ENCODE measurements around the gene CXCL1. TPM values are rescaled to one million over a fixed set of nuclear protein-coding genes. Genes with fewer than 3 reads are reported as not detected.

Gene CXCL1
- not detected in 2 replicates for total RNA-seq

DNA sequence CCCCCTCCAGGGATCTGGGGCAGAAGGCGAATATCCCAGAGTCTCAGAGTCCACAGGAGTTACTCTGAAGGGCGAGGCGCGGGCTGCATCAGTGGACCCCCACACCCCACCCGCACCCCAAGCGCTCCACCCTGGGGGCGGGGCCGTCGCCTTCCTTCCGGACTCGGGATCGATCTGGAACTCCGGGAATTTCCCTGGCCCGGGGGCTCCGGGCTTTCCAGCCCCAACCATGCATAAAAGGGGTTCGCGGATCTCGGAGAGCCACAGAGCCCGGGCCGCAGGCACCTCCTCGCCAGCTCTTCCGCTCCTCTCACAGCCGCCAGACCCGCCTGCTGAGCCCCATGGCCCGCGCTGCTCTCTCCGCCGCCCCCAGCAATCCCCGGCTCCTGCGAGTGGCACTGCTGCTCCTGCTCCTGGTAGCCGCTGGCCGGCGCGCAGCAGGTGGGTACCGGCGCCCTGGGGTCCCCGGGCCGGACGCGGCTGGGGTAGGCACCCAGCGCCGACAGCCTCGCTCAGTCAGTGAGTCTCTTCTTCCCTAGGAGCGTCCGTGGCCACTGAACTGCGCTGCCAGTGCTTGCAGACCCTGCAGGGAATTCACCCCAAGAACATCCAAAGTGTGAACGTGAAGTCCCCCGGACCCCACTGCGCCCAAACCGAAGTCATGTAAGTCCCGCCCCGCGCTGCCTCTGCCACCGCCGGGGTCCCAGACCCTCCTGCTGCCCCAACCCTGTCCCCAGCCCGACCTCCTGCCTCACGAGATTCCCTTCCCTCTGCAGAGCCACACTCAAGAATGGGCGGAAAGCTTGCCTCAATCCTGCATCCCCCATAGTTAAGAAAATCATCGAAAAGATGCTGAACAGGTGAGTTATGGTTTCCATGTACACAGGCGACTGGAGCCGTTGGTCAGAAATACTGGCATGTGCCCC is at the start of gene CXCL1:
TSS of gene CXCL1 (plus strand) at position 264 of the 926 bp plus-strand sequence. CDS start at position 342, 78 bp downstream.
- Mint-ChIP-seq H3K4me1 (ENCODE audit: low read depth) (no peaks in the 10 kb centered on the region), H3K27ac (no peak within 1 kb of the TSS), H3K36me3 (ENCODE audit: low read depth) (no peaks in the 10 kb centered on the region), H3K27me3 (ENCODE audit: low read depth) (peaks cover 30% of the 10 kb centered on the region), H3K4me3 (ENCODE audit: low read depth) (no peak within 1 kb of the TSS), H3K9me3 (no peaks in the 10 kb centered on the region)
- no peak for DNase-seq (ENCODE audit: low spot score)
- intact Hi-C loops (cut with micrococcal nuclease) = no loop called here

DNA sequence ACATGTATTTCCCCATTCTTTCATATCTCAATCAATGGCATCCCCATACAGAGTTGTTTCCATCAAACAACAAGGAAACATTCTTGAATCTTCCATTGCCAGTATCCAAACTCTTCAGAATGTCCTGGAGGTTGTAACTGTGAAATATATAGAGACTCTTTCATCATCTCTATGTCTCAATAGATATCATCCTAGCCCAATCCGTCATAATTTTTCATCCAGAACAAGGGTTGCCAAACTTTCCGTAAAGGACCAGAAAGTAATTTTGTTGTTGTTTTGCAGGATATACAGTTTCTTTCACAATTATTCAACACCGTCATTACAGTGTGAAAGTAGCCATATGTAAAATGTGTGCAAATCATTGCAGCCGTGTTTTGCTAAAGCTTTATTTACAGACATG is 47.9 kb upstream of the CXCL1 start:
- H3K4me3 Mint-ChIP-seq (ENCODE audit: low read depth) = no peak overlapping the region
- no peaks in the 10 kb centered on the region for H3K9me3 Mint-ChIP-seq
- H3K27me3 Mint-ChIP-seq (ENCODE audit: low read depth) = peaks cover 2% of the 10 kb centered on the region

DNA sequence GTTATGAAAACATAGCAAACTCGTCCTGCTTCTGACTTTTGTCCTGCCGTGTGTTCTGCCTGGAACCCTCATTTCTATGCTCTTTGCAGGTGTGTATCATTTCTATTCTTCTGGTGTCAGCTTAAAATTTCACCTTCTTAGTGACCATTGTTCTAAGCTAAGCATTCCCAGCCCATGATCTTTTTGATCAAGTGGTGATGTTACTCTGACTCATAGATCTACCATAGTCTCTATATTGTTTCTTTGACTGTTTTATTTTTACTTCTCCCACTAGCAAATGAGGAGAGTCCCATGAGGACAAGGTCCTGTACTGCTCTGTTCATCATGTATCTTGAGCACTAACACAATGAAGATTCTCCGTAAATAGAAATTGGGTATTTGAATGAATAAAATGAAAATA is 46.8 kb upstream of the CXCL1 start:
- intact Hi-C loops (cut with micrococcal nuclease) = no loop called here
- no peak for DNase-seq (ENCODE audit: low spot score)
- Mint-ChIP-seq H3K9me3 (peaks cover 4% of the 10 kb centered on the region), H3K27me3 (ENCODE audit: low read depth) (peaks cover 2% of the 10 kb centered on the region), H3K27ac (no peak overlapping the region), H3K4me3 (ENCODE audit: low read depth) (no peak overlapping the region), H3K36me3 (ENCODE audit: low read depth) (no peaks in the 10 kb centered on the region), H3K4me1 (ENCODE audit: low read depth) (no peaks in the 10 kb centered on the region)

More for the DNA sequence above, 47.9 kb upstream of the CXCL1 start:
- no peak overlapping the region for H3K27ac Mint-ChIP-seq
- DNase-seq (ENCODE audit: low spot score) = no peak
- intact Hi-C loops (cut with micrococcal nuclease) = no loop called here
- H3K4me1 Mint-ChIP-seq (ENCODE audit: low read depth) = peaks cover 2% of the 10 kb centered on the region
- H3K36me3 Mint-ChIP-seq (ENCODE audit: low read depth) = no peaks in the 10 kb centered on the region

DNA sequence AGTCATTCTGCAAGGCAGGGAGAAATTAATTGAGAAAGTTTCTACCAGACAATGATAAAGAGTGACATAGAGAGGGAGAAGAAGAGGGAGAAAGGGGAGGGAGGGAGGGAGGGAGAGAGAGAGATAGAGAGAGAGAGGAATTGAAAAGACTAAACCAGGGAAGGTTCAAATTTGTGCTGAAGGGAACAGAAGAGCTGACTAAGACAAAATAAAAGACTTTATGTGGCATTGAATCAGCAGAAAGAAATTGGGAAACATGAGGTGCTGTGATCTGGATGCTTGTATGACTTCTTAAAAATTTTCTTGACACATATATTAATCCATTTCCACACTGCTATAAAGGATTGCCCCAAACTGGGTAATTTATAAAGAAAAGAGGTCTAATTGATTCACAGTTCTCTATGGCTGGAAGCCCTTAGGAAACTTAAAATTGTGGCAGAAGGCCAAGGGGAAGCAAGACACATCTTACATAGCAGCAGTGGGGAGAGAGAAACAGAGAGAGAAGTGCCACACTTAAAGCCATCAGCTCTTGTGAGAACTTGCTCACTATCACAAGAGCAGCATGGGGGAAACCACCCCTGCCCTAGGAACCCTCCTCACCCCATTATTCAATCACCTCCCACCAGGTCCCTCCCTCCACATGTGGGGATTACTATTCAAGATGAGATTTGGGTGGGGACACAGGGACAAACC is 46.2 kb upstream of the CXCL1 start:
- H3K36me3 Mint-ChIP-seq (ENCODE audit: low read depth) = no peaks in the 10 kb centered on the region
- no peak for DNase-seq (ENCODE audit: low spot score)
- no peak overlapping the region for H3K4me3 Mint-ChIP-seq (ENCODE audit: low read depth)
- H3K9me3 Mint-ChIP-seq = peaks cover 4% of the 10 kb centered on the region
- intact Hi-C loops (cut with micrococcal nuclease) = no loop called here
- peaks cover 2% of the 10 kb centered on the region for H3K27me3 Mint-ChIP-seq (ENCODE audit: low read depth)
- H3K4me1 Mint-ChIP-seq (ENCODE audit: low read depth) = no peaks in the 10 kb centered on the region
- no peak overlapping the region for H3K27ac Mint-ChIP-seq

DNA sequence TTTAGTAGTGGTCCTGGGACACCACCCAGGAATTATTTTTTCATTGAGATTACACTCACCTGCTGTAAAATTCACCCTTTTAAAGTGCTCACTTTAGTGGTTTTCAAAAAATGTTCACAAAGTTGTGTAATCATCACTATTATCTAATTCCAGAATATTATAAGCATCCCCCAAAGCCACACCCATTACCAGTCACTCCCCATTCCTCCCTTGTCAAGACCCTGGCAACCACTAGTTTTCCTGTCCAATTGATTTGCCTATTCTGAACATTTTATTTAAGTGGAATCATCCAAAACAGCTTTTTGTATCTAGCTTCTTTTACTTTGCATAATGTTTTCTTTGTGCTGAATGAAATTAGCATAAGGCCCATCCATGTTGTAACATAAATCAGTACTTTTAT is 45.4 kb upstream of the CXCL1 start:
- Mint-ChIP-seq H3K9me3 (peaks cover 4% of the 10 kb centered on the region), H3K27me3 (ENCODE audit: low read depth) (peaks cover 2% of the 10 kb centered on the region), H3K36me3 (ENCODE audit: low read depth) (no peaks in the 10 kb centered on the region), H3K27ac (no peak overlapping the region), H3K4me3 (ENCODE audit: low read depth) (no peak overlapping the region), H3K4me1 (ENCODE audit: low read depth) (no peaks in the 10 kb centered on the region)
- DNase-seq (ENCODE audit: low spot score) = no peak
- intact Hi-C loops (cut with micrococcal nuclease) = no loop called here

DNA sequence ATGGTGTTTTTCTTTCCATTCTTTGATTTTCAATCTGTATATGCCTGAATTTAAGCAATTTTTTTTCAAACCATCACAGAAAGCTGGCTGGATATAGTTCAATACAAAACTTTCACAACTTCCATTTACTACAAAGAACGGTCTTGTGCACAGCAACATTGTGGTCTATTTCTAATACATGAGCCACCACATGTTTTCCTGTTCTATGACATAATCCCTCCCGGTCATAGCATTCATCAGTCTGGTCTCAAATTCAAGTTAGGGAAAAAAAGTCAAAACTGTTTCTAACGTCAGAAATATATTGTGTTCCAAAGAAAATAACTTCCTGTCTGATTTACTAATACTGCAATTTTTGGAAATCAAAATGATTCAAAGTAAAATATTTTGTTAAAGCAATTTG is 40.2 kb upstream of the CXCL1 start:
- no peak for DNase-seq (ENCODE audit: low spot score)
- peaks cover 4% of the 10 kb centered on the region for H3K9me3 Mint-ChIP-seq
- no peaks in the 10 kb centered on the region for H3K27me3 Mint-ChIP-seq (ENCODE audit: low read depth)
- H3K4me1 Mint-ChIP-seq (ENCODE audit: low read depth) = no peaks in the 10 kb centered on the region
- H3K36me3 Mint-ChIP-seq (ENCODE audit: low read depth) = no peaks in the 10 kb centered on the region
- H3K27ac Mint-ChIP-seq = no peak overlapping the region
- intact Hi-C loops (cut with micrococcal nuclease) = no loop called here
- H3K4me3 Mint-ChIP-seq (ENCODE audit: low read depth) = no peak overlapping the region

DNA sequence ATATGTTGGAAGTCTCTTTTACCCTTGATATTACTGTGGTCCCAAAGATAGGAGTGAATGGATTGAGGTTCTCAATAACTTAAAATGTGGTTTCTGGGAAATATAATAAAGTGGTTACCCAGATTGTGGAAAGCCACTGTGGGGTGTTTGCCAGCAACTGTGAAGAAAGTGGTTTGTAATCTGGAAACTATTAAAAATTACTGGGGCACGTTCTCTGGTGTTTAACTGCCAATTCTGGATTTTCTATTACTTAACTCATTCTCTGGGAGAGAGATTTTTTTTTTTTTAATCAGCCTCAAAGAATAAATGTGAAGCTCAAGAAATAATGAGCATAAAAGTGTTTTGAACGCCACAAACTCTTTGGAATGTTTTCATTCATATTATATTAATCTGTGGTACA is 37.6 kb upstream of the CXCL1 start:
- Mint-ChIP-seq H3K36me3 (ENCODE audit: low read depth) (no peaks in the 10 kb centered on the region), H3K4me3 (ENCODE audit: low read depth) (no peak overlapping the region), H3K27ac (no peak overlapping the region), H3K4me1 (ENCODE audit: low read depth) (no peaks in the 10 kb centered on the region), H3K9me3 (peaks cover 4% of the 10 kb centered on the region), H3K27me3 (ENCODE audit: low read depth) (peaks cover 4% of the 10 kb centered on the region)
- intact Hi-C loops (cut with micrococcal nuclease) = no loop called here
- DNase-seq (ENCODE audit: low spot score) = no peak

DNA sequence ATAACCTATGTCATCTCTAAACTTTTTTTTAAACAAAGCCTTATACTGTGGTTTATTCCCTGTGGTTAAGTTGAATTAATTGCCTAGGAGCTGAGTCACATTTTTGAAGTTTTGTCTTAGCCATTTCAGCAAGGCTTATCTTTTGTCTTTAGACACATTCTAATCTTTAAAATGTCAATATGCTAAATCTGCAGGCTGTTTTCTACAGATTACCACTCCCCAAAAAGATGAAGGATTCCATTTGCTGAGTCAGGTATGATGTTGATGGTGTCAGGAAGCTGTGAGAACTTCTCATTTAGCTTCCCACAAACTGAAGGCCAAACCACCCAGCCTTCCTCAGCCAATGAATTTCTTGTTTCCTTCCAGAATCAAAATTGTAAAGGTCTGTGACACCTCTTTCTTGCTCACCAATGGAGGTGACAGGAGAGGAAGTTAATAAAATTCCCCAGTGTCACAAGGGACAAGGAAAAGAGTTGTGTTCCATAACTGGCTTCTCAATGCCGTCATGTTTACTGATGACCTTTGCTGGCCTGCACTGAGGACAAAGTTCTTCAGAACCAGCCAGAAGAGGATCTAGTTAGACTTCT is 36.4 kb upstream of the CXCL1 start:
- H3K36me3 Mint-ChIP-seq (ENCODE audit: low read depth) = no peaks in the 10 kb centered on the region
- no peak overlapping the region for H3K4me3 Mint-ChIP-seq (ENCODE audit: low read depth)
- no peaks in the 10 kb centered on the region for H3K9me3 Mint-ChIP-seq
- H3K4me1 Mint-ChIP-seq (ENCODE audit: low read depth) = no peaks in the 10 kb centered on the region
- intact Hi-C loops (cut with micrococcal nuclease) = no loop called here
- H3K27ac Mint-ChIP-seq = no peak overlapping the region
- no peak for DNase-seq (ENCODE audit: low spot score)
- H3K27me3 Mint-ChIP-seq (ENCODE audit: low read depth) = peaks cover 13% of the 10 kb centered on the region

DNA sequence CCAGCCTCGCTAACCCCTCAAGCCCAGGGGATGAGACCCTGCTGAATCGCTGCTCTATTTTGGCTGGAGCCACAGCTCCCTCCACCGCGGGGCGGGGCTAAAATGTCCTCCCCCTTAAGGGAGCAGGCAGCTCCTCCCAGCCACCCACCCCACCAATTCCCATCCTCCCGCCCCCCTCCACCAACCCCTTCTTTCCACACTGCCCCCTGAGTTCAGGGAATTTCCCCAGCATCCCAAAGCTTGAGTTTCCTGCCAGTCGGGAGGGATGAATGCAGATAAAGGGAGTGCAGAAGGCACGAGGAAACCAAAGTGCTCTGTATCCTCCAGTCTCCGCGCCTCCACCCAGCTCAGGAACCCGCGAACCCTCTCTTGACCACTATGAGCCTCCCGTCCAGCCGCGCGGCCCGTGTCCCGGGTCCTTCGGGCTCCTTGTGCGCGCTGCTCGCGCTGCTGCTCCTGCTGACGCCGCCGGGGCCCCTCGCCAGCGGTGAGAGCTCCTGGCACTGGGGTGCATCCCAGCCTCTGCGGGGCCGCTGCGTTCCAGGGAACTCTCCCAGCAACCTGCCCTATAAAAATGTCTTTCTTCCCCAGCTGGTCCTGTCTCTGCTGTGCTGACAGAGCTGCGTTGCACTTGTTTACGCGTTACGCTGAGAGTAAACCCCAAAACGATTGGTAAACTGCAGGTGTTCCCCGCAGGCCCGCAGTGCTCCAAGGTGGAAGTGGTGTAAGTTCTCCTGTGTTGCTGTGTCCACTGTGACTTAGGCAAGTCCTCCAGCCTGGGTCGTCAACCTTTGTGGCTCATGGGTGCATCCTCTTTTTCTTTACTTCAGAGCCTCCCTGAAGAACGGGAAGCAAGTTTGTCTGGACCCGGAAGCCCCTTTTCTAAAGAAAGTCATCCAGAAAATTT is 32.6 kb upstream of the CXCL1 start, which contains the start of gene CXCL6:
TSS of gene CXCL6 (plus strand) at position 306 of the 907 bp plus-strand sequence. CDS start at position 379, 73 bp downstream.
- no peak within 1 kb of the TSS for H3K27ac Mint-ChIP-seq
- H3K4me1 Mint-ChIP-seq (ENCODE audit: low read depth) = no peaks in the 10 kb centered on the region
- no peaks in the 10 kb centered on the region for H3K36me3 Mint-ChIP-seq (ENCODE audit: low read depth)
- H3K27me3 Mint-ChIP-seq (ENCODE audit: low read depth) = peaks cover 21% of the 10 kb centered on the region
- no peak within 1 kb of the TSS for H3K4me3 Mint-ChIP-seq (ENCODE audit: low read depth)
- no peak for DNase-seq (ENCODE audit: low spot score)
- intact Hi-C loops (cut with micrococcal nuclease) = no loop called here
- no peaks in the 10 kb centered on the region for H3K9me3 Mint-ChIP-seq

DNA sequence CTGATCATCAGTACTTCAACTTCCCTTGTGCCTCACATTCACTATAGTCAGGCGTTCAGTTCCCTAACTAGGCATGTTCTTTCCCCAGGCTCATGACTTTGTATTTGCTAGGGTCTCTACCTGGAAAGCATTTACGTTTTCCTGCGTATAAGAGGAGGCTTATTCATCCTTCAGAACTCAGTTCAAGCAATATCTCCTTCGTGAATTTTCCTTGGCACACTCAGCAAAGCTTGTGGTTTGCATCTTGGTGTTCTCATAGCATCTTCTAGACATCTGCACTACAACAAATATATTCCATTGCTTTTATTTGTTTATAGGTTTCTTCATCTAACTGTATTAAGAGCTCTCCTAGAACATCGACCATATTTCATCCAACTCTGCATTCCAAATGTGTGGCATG is 30.1 kb upstream of the CXCL1 start:
- intact Hi-C loops (cut with micrococcal nuclease) = no loop called here
- Mint-ChIP-seq H3K4me3 (ENCODE audit: low read depth) (no peak overlapping the region), H3K27me3 (ENCODE audit: low read depth) (peaks cover 23% of the 10 kb centered on the region), H3K27ac (no peak overlapping the region), H3K9me3 (no peaks in the 10 kb centered on the region), H3K4me1 (ENCODE audit: low read depth) (no peaks in the 10 kb centered on the region), H3K36me3 (ENCODE audit: low read depth) (no peaks in the 10 kb centered on the region)
- no peak for DNase-seq (ENCODE audit: low spot score)

DNA sequence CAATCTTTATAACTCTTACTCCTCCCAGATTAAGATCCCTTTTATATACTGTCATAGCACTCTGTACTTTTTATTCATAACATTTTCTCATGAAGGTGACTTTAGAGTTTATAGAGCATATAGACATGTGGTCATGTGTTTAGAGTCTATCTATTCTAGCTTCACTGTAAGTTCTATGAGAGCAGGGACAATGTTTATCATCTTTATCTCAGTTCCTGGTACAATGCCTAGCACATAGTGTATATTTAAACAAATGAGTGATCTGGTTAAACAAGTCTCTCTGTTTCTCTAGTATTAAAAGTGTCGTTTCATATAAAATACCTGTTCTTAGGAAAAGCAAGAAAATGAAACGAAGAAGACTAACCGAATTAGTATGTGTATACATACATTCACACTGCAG is 29.5 kb upstream of the CXCL1 start:
- Mint-ChIP-seq H3K36me3 (ENCODE audit: low read depth) (no peaks in the 10 kb centered on the region), H3K27ac (no peak overlapping the region), H3K27me3 (ENCODE audit: low read depth) (peaks cover 23% of the 10 kb centered on the region), H3K4me1 (ENCODE audit: low read depth) (no peaks in the 10 kb centered on the region), H3K4me3 (ENCODE audit: low read depth) (no peak overlapping the region), H3K9me3 (no peaks in the 10 kb centered on the region)
- intact Hi-C loops (cut with micrococcal nuclease) = no loop called here
- no peak for DNase-seq (ENCODE audit: low spot score)

DNA sequence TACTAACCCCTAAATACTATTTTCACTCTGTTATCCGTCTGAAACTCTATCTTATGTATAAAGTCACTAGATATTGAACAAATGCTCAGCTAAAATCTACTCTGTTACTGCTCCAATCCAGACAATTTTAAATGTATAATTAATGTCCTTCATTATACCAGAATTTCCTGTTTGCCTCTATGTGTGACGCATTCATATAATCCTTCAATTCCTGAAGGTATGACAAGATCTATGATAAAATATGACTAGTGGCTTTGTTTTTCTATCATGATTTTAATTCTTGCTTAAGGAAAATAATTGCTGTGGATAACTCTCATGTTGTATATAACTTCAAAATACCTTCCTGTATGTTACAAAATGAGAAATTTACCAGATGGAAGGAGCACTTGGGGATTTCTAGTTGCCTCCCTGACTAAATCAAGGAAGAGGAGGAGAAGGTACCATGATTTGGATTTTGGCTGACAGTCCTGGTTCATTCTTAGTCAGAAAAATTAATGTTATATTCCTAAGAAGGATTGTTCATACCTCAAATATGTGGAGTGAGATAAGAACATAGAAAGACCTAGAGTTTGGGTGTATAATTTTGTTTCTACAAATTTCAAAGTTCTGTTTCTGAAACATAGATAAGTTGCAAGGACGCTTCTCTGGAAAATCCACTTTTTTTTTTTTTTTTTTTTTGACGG is 27.8 kb upstream of the CXCL1 start:
- Mint-ChIP-seq H3K27me3 (ENCODE audit: low read depth) (peaks cover 20% of the 10 kb centered on the region), H3K4me3 (ENCODE audit: low read depth) (no peak overlapping the region), H3K27ac (no peak overlapping the region), H3K36me3 (ENCODE audit: low read depth) (no peaks in the 10 kb centered on the region), H3K4me1 (ENCODE audit: low read depth) (no peaks in the 10 kb centered on the region), H3K9me3 (no peaks in the 10 kb centered on the region)
- intact Hi-C loops (cut with micrococcal nuclease) = no loop called here
- DNase-seq (ENCODE audit: low spot score) = no peak

All from activated T-helper 2 cell treated with anti-CD3 and anti-CD28 coated beads, Interferon-gamma antibody, Interleukin-2, Interleukin-4, amounts not matched to agents 10 μg/mL and 5 μg/mL and 100 μg/mL, durations not matched to agents 14 hours and 24 hours and 36 hours (primary cell).